NCI-H446 treated with DMSO at 0.1 percent for 48 hours (cell line): ENCODE data around the gene CCL5.
"Not testable (repeated sequence)": the region's sequence is repeated elsewhere in the genome, so short reads cannot be mapped to it uniquely, and the experiment has no call there.

Source experiments
- DNase-seq: peaks from one replicate; lab custom pipeline; 2025; lab: John Stamatoyannopoulos, UW

Gene CCL5

GRCh38 chr17:35898283-35899070, 18.3 kb upstream of the CCL5 start:
- peak; percentile 4 for DNase-seq

GRCh38 chr17:35897772-35898171, 17.6 kb upstream of the CCL5 start:
- DNase-seq = not testable (repeated sequence)

GRCh38 chr17:35895636-35896587, 15.8 kb upstream of the CCL5 start:
- DNase-seq = no peak

GRCh38 chr17:35894206-35894605, 14.0 kb upstream of the CCL5 start:
- no peak for DNase-seq

- no peak for DNase-seq
These were observed 13.6 kb upstream of the CCL5 start for GRCh38 chr17:35893751-35894150.

- no peak for DNase-seq
These were observed 12.2 kb upstream of the CCL5 start for GRCh38 chr17:35892091-35893035.

- DNase-seq = no peak
These were observed 11.1 kb upstream of the CCL5 start for GRCh38 chr17:35891269-35891668.

GRCh38 chr17:35890774-35891155, 10.6 kb upstream of the CCL5 start:
- no peak for DNase-seq

- DNase-seq = peak; percentile 19
These were observed 9.9 kb upstream of the CCL5 start for GRCh38 chr17:35889818-35890773.

- DNase-seq = no peak
These were observed 9.1 kb upstream of the CCL5 start for GRCh38 chr17:35889241-35889640.

GRCh38 chr17:35878361-35878760, 1.8 kb downstream of the CCL5 start:
- DNase-seq = no peak

- no peak for DNase-seq
These were observed 2.7 kb downstream of the CCL5 start for GRCh38 chr17:35877345-35878029.

GRCh38 chr17:35876534-35876933, 3.6 kb downstream of the CCL5 start:
- no peak for DNase-seq

GRCh38 chr17:35875800-35876139, 4.4 kb downstream of the CCL5 start:
- no peak for DNase-seq

GRCh38 chr17:35875072-35875799, 4.9 kb downstream of the CCL5 start:
- no peak for DNase-seq

- DNase-seq = no peak
These were observed 7.8 kb downstream of the CCL5 start for GRCh38 chr17:35872196-35872980.

GRCh38 chr17:35870906-35871819, 9.0 kb downstream of the CCL5 start:
- no peak for DNase-seq

GRCh38 chr17:35868737-35869136, 11.4 kb downstream of the CCL5 start, which contains the start of gene HEATR9:
TSS of gene HEATR9 (minus strand) at chr17:35868891. CDS start at chr17:35868742, 149 bp downstream.
- DNase-seq = no peak
